OCI-LY3 (cell line): ENCODE data around the gene ANTXR2.

Experiments used
- H2AFZ ChIP-seq: fragments of 200-600, 300-600 bp; shearing (Covaris generic); 2 replicates; pipeline ENCODE4 v1.6.0; 2014; ENCODE audit warnings: antibody characterized with exemption, low read depth, low read length
- H3K27ac ChIP-seq: fragments of 200-600, 300-600 bp; sonication (generic); 2 replicates; pipeline ENCODE4 v1.5.1; 2014; ENCODE audit warnings: mild to moderate bottlenecking, low read length, moderate library complexity, mixed read lengths
- H3K27me3 ChIP-seq: fragments of 200-600, 300-600 bp; sonication (generic); 2 replicates; pipeline ENCODE4 v1.6.1; 2014; ENCODE audit warnings: low read depth, low read length, mixed read lengths
- H3K36me3 ChIP-seq: fragments of 200-600, 300-600 bp; sonication (generic); replicated peaks from 2 replicates; pipeline ENCODE3; 2014; ENCODE audit warnings: low read depth, low read length, mixed read lengths
- H3K4me1 ChIP-seq: fragments of 300-600, 200-600 bp; sonication (generic); 2 replicates; pipeline ENCODE4 v1.6.1; 2014; ENCODE audit warnings: low read length, mixed read lengths
- H3K4me2 ChIP-seq: fragments of 200-600, 300-600 bp; sonication (generic); 2 replicates; pipeline ENCODE4 v1.6.1; 2014; ENCODE audit warnings: low read length, mixed read lengths
- H3K4me3 ChIP-seq: fragments of 300-600, 200-600 bp; sonication (generic); 2 replicates; pipeline ENCODE4 v1.5.1; 2014; ENCODE audit warnings: antibody characterized with exemption, mild to moderate bottlenecking, low read length, moderate library complexity
- H3K79me2 ChIP-seq: fragments of 300-600, 200-600 bp; shearing (Covaris generic); 2 replicates; pipeline ENCODE4 v1.6.1; 2014; ENCODE audit warnings: mild to moderate bottlenecking, low read length, mixed read lengths
- H3K9ac ChIP-seq: fragments of 300-600, 200-600 bp; shearing (Covaris generic); 2 replicates; pipeline ENCODE4 v1.6.0; 2014; ENCODE audit warnings: mild to moderate bottlenecking, low read length, moderate library complexity
- H3K9me3 ChIP-seq: fragments of 200-600, 300-600 bp; shearing (Covaris generic); 2 replicates; pipeline ENCODE4 v1.6.1; 2014; ENCODE audit warnings: low read length, mixed read lengths; ENCODE audit not compliant: insufficient read depth
- H4K20me1 ChIP-seq: fragments of 200-600, 300-600 bp; sonication (generic); 2 replicates; pipeline ENCODE4 v1.6.1; 2016; ENCODE audit warnings: low read length, mixed read lengths; ENCODE audit not compliant: insufficient read depth
- CTCF ChIP-seq: fragments of 200-600, 300-600 bp; sonication (generic); IDR thresholded peaks from 2 replicates; pipeline ENCODE4 v1.5.1; 2014; ENCODE audit warnings: antibody characterized with exemption, low read length, low read depth
- EZH2phosphoT487 ChIP-seq: fragments of 200-600 bp; shearing (Covaris generic); IDR thresholded peaks from 2 replicates; pipeline ENCODE4 v1.6.1; 2018; ENCODE audit warnings: antibody characterized with exemption, mixed run types, low read depth

The ANTXR2 gene

GRCh38 chr4:79915246-79915645, 157.8 kb downstream of the ANTXR2 start:
- Histone ChIP-seq H3K27me3 (no peaks in the 10 kb centered on the region), H3K4me1 (peaks cover 7% of the 10 kb centered on the region), H3K4me2 (no peak overlapping the region), H2AFZ (no peak overlapping the region), H3K9ac (no peak overlapping the region), H3K79me2 (no peaks in the 10 kb centered on the region), H4K20me1 (no peaks in the 10 kb centered on the region), H3K36me3 (no peaks in the 10 kb centered on the region), H3K4me3 (no peak overlapping the region), H3K27ac (no peak overlapping the region), H3K9me3 (no peaks in the 10 kb centered on the region)
- TF ChIP-seq EZH2phosphoT487: no peak
- TF ChIP-seq CTCF: no peak

GRCh38 chr4:79913581-79913980, 159.4 kb downstream of the ANTXR2 start:
- TF ChIP-seq EZH2phosphoT487 (no peak), CTCF (no peak)
- H3K4me2 ChIP-seq: no peak overlapping the region

GRCh38 chr4:79907001-79907400, 166.0 kb downstream of the ANTXR2 start:
- no peak for TF ChIP-seq EZH2phosphoT487
- TF ChIP-seq CTCF: no peak
- H3K4me1 ChIP-seq: no peaks in the 10 kb centered on the region
- H4K20me1 ChIP-seq: no peaks in the 10 kb centered on the region
- no peaks in the 10 kb centered on the region for H3K79me2 ChIP-seq
- H3K36me3 ChIP-seq: no peaks in the 10 kb centered on the region
- H3K27me3 ChIP-seq: no peaks in the 10 kb centered on the region
- no peak overlapping the region for H3K27ac ChIP-seq
- H3K4me2 ChIP-seq: no peak overlapping the region
- H2AFZ ChIP-seq: no peak overlapping the region
- no peak overlapping the region for H3K9ac ChIP-seq
- no peak overlapping the region for H3K4me3 ChIP-seq
- no peaks in the 10 kb centered on the region for H3K9me3 ChIP-seq

More at GRCh38 chr4:79913581-79913980, 159.4 kb downstream of the ANTXR2 start:
- no peaks in the 10 kb centered on the region for H3K9me3 ChIP-seq
- H3K36me3 ChIP-seq: no peaks in the 10 kb centered on the region
- no peak overlapping the region for H3K27ac ChIP-seq
- H3K4me1 ChIP-seq: peaks cover 7% of the 10 kb centered on the region
- H3K9ac ChIP-seq: no peak overlapping the region
- no peaks in the 10 kb centered on the region for H3K27me3 ChIP-seq
- H3K79me2 ChIP-seq: no peaks in the 10 kb centered on the region
- no peak overlapping the region for H2AFZ ChIP-seq
- no peak overlapping the region for H3K4me3 ChIP-seq
- H4K20me1 ChIP-seq: no peaks in the 10 kb centered on the region

- Histone ChIP-seq H3K9me3 (no peaks in the 10 kb centered on the region), H3K4me2 (no peak overlapping the region), H3K9ac (no peak overlapping the region), H3K27me3 (no peaks in the 10 kb centered on the region), H2AFZ (no peak overlapping the region), H3K4me3 (no peak overlapping the region), H3K4me1 (no peaks in the 10 kb centered on the region), H4K20me1 (no peaks in the 10 kb centered on the region), H3K36me3 (no peaks in the 10 kb centered on the region), H3K79me2 (no peaks in the 10 kb centered on the region), H3K27ac (no peak overlapping the region)
- TF ChIP-seq EZH2phosphoT487: no peak
- no peak for TF ChIP-seq CTCF
These were observed 166.7 kb downstream of the ANTXR2 start for GRCh38 chr4:79906303-79906702.
